Measurements from ENCODE around the gene DEXI.

Gene DEXI

GRCh38 chr16:10941127-10941933, 938 bp downstream of the DEXI start:
- no peaks in the 10 kb centered on the region for H3K9me3 ChIP-seq (ENCODE audit: insufficient read depth, low read depth, low read length)
- no peak overlapping the region for H3K23ac ChIP-seq (ENCODE audit: low read length)
- no peak overlapping the region for H2AK5ac ChIP-seq (ENCODE audit: low read length)
- peak overlapping the region; percentile 80 for H3K4ac ChIP-seq (ENCODE audit: low read depth, low read length)
- peak overlapping the region; percentile 70 for H3K4me2 ChIP-seq (ENCODE audit: low read length)
- H3K18ac ChIP-seq (ENCODE audit: low read length): peak overlapping the region; percentile 90
- no peak overlapping the region for H2BK120ac ChIP-seq (ENCODE audit: insufficient read depth, low read length, poor library complexity)
- H2BK5ac ChIP-seq (ENCODE audit: low read depth, low read length, poor library complexity): peak overlapping the region; percentile 22
- H3K9ac ChIP-seq (ENCODE audit: low read length): peak overlapping the region; percentile 55
- peaks cover 18% of the 10 kb centered on the region for H3K79me2 ChIP-seq (ENCODE audit: control insufficient read depth, insufficient read depth, low read length, poor library complexity)
- H3K27me3 ChIP-seq (ENCODE audit: insufficient read depth, low read length): no peaks in the 10 kb centered on the region
- DNase-seq: no peak
- H2AFZ ChIP-seq (ENCODE audit: insufficient read depth, low read length, poor library complexity): no peak overlapping the region
- H3K36me3 ChIP-seq (ENCODE audit: control insufficient read depth in 1 of 2, insufficient read depth in 2 of 2, low read length in 2 of 2): peaks cover 6 to 11% of the 10 kb centered on the region in 2 experiments
- peak overlapping the region; percentile 78 for H3K4me3 ChIP-seq (ENCODE audit: low read depth, low read length)
- peak overlapping the region; percentile 37 for H4K91ac ChIP-seq (ENCODE audit: low read depth, low read length)
- peaks cover 7% of the 10 kb centered on the region for H3K79me1 ChIP-seq (ENCODE audit: low read length)
- H3K4me1 ChIP-seq (ENCODE audit: control insufficient read depth in 1 of 2, insufficient read depth in 2 of 2, low read length in 2 of 2): peaks cover 21 to 43% of the 10 kb centered on the region in 2 experiments
- H4K12ac ChIP-seq (ENCODE audit: low read depth, low read length): no peak overlapping the region
- WGBS (ENCODE audit: extremely low coverage, insufficient coverage, insufficient read length): no CpG with 5 or more reads among the region's 36 CpGs
- H4K8ac ChIP-seq (ENCODE audit: low read depth, low read length): no peak overlapping the region
- no peak overlapping the region for H2BK12ac ChIP-seq (ENCODE audit: low read length)
- H3K27ac ChIP-seq (ENCODE audit: low read depth, low read length): no peak overlapping the region
- peak overlapping the region; percentile 47 for H3K14ac ChIP-seq (ENCODE audit: low read length)

DNA sequence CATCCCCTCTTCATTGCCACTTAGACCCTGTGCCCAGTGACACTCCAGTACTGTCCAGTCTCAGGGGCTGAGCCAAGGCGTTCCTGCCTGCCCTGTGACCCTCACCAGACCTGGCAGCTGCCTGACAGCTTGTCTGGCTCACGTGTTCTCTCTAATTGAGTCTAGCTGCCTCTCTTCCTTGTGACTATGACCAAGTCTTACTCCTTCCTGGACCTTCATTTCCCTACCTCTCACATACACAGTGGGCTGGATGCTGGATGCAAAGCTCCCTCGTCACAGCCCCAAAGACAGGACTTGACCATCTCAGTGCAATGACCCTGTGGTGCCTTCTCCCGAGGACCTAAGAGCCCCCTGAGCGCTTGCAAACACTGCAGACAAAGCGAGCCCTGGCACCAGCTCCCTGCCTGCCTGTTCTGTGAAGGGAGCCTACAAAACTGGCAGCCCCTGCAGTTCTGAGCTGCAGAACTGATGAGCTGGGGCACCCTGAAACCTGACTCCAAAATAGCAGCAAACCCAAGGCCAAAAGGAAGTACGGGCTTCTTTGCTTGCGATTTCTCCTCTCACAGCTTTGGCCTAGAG, 1.7 kb downstream of the DEXI start:
- Histone ChIP-seq H2BK12ac (ENCODE audit: low read length) (no peak overlapping the region), H4K12ac (ENCODE audit: low read depth, low read length) (no peak overlapping the region), H3K18ac (ENCODE audit: low read length) (peak overlapping the region; percentile 13), H3K14ac (ENCODE audit: low read length) (no peak overlapping the region), H3K36me3 (ENCODE audit: control insufficient read depth in 1 of 2, insufficient read depth in 2 of 2, low read length in 2 of 2) (peaks cover 6 to 11% of the 10 kb centered on the region in 2 experiments), H3K4me3 (ENCODE audit: low read depth, low read length) (no peak overlapping the region), H3K79me1 (ENCODE audit: low read length) (peaks cover 7% of the 10 kb centered on the region), H3K23ac (ENCODE audit: low read length) (no peak overlapping the region), H2AK5ac (ENCODE audit: low read length) (no peak overlapping the region), H3K4me2 (ENCODE audit: low read length) (peak overlapping the region; percentile 70), H3K27me3 (ENCODE audit: insufficient read depth, low read length) (no peaks in the 10 kb centered on the region), H2BK5ac (ENCODE audit: low read depth, low read length, poor library complexity) (no peak overlapping the region), H4K91ac (ENCODE audit: low read depth, low read length) (no peak overlapping the region), H3K27ac (ENCODE audit: low read depth, low read length) (no peak overlapping the region), H2BK120ac (ENCODE audit: insufficient read depth, low read length, poor library complexity) (no peak overlapping the region), H3K4ac (ENCODE audit: low read depth, low read length) (peak overlapping the region; percentile 58), H3K9me3 (ENCODE audit: insufficient read depth, low read depth, low read length) (no peaks in the 10 kb centered on the region), H3K4me1 (ENCODE audit: control insufficient read depth in 1 of 2, insufficient read depth in 2 of 2, low read length in 2 of 2) (peaks cover 17 to 38% of the 10 kb centered on the region in 2 experiments), H3K79me2 (ENCODE audit: control insufficient read depth, insufficient read depth, low read length, poor library complexity) (peaks cover 18% of the 10 kb centered on the region), H2AFZ (ENCODE audit: insufficient read depth, low read length, poor library complexity) (no peak overlapping the region), H3K9ac (ENCODE audit: low read length) (no peak overlapping the region), H4K8ac (ENCODE audit: low read depth, low read length) (no peak overlapping the region)
- no CpG with 5 or more reads among the region's 8 CpGs for WGBS (ENCODE audit: extremely low coverage, insufficient coverage, insufficient read length)
- no peak for DNase-seq

DNA sequence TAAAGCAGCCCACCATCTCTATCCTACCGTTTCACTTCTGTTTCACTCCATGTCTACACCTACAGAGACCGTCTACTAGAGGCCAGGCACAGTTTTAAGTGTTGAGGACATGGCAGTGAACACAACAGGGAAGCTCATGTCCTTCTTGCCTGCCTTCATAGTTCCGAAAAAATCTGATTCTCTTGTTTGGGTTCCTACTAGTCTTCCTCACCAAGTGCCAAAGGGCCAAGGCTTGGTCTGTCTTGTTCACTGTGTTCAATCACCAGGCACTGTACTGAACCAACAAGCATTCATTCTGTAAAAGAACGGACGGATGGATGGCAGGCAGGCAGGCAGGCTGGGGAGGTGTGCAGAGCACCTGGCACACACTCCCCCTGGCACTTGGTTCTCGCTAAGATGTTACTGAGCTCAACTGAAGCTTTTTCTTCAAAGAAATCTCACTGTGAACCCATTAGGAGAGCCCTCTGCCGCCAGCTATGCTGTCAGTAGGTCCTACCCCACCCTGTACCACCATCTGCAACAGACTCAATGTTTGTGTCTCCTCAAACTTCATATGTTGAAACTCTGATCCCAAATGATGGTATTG, 2.5 kb downstream of the DEXI start:
- no peak overlapping the region for H3K23ac ChIP-seq (ENCODE audit: low read length)
- H3K4me2 ChIP-seq (ENCODE audit: low read length): peak overlapping the region; percentile 70
- H2BK5ac ChIP-seq (ENCODE audit: low read depth, low read length, poor library complexity): no peak overlapping the region
- no peak overlapping the region for H3K9ac ChIP-seq (ENCODE audit: low read length)
- no peak overlapping the region for H4K91ac ChIP-seq (ENCODE audit: low read depth, low read length)
- H3K14ac ChIP-seq (ENCODE audit: low read length): no peak overlapping the region
- H2BK120ac ChIP-seq (ENCODE audit: insufficient read depth, low read length, poor library complexity): no peak overlapping the region
- no peak overlapping the region for H2BK12ac ChIP-seq (ENCODE audit: low read length)
- DNase-seq: no peak
- H2AFZ ChIP-seq (ENCODE audit: insufficient read depth, low read length, poor library complexity): no peak overlapping the region
- H3K18ac ChIP-seq (ENCODE audit: low read length): no peak overlapping the region
- no peak overlapping the region for H3K27ac ChIP-seq (ENCODE audit: low read depth, low read length)
- H3K79me1 ChIP-seq (ENCODE audit: low read length): peaks cover 7% of the 10 kb centered on the region
- H3K36me3 ChIP-seq (ENCODE audit: control insufficient read depth in 1 of 2, insufficient read depth in 2 of 2, low read length in 2 of 2): peaks cover 6 to 11% of the 10 kb centered on the region in 2 experiments
- no peak overlapping the region for H4K12ac ChIP-seq (ENCODE audit: low read depth, low read length)
- peaks cover 15 to 33% of the 10 kb centered on the region in 2 experiments for H3K4me1 ChIP-seq (ENCODE audit: control insufficient read depth in 1 of 2, insufficient read depth in 2 of 2, low read length in 2 of 2)
- H3K9me3 ChIP-seq (ENCODE audit: insufficient read depth, low read depth, low read length): no peaks in the 10 kb centered on the region
- no peak overlapping the region for H3K4ac ChIP-seq (ENCODE audit: low read depth, low read length)
- H4K8ac ChIP-seq (ENCODE audit: low read depth, low read length): no peak overlapping the region
- H3K27me3 ChIP-seq (ENCODE audit: insufficient read depth, low read length): no peaks in the 10 kb centered on the region
- H2AK5ac ChIP-seq (ENCODE audit: low read length): no peak overlapping the region
- H3K4me3 ChIP-seq (ENCODE audit: low read depth, low read length): no peak overlapping the region
- peaks cover 17% of the 10 kb centered on the region for H3K79me2 ChIP-seq (ENCODE audit: control insufficient read depth, insufficient read depth, low read length, poor library complexity)
- WGBS (ENCODE audit: extremely low coverage, insufficient coverage, insufficient read length): no CpG with 5 or more reads among the region's 7 CpGs

DNA sequence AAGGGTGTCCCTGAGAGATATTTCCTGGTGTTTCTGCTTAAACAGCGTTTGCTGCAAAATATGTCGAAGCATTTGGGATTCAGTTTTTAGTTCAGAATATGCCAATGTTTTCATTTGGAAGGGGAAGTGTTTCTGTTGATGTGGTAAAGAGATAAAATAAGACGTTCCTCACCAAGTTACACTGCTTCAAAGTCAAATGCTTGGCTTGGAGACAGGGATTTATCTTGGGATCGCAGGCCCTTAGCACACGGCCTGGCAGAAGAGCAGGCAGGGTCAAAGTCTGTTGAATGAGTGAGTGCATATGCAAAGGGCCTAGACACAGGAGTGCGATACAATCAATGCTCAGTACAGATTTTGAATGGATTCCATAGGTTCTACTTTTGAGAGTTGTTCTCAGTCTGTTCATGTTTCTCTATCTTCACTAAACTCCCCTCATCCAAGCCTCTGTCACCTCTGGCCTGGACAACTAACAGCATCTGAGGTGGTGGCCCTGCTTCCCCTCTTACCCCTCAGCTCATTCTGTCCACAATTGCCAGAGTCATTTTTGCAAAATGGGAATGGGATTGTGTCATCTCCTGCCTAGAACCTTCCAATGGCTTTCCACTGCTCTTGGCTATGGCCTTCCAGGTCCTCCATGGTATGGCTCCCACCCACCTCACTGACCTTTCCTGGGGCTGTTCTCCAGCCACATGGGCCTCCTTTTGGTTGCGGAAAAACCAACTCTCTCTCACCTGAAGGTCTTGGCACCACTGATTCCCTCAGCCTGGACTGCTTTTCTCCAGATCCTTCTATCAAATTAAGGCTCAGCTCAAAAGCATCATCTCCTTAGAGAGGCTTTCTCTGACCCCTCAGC, 3.2 kb downstream of the DEXI start:
- H3K4ac ChIP-seq (ENCODE audit: low read depth, low read length): no peak overlapping the region
- H4K8ac ChIP-seq (ENCODE audit: low read depth, low read length): no peak overlapping the region
- WGBS (ENCODE audit: extremely low coverage, insufficient coverage, insufficient read length): no CpG with 5 or more reads among the region's 7 CpGs
- no peak overlapping the region for H2BK120ac ChIP-seq (ENCODE audit: insufficient read depth, low read length, poor library complexity)
- H3K18ac ChIP-seq (ENCODE audit: low read length): no peak overlapping the region
- H3K23ac ChIP-seq (ENCODE audit: low read length): no peak overlapping the region
- H2AK5ac ChIP-seq (ENCODE audit: low read length): no peak overlapping the region
- H4K12ac ChIP-seq (ENCODE audit: low read depth, low read length): no peak overlapping the region
- peaks cover 14% of the 10 kb centered on the region for H3K79me2 ChIP-seq (ENCODE audit: control insufficient read depth, insufficient read depth, low read length, poor library complexity)
- H3K27me3 ChIP-seq (ENCODE audit: insufficient read depth, low read length): no peaks in the 10 kb centered on the region
- H3K27ac ChIP-seq (ENCODE audit: low read depth, low read length): no peak overlapping the region
- H3K9me3 ChIP-seq (ENCODE audit: insufficient read depth, low read depth, low read length): no peaks in the 10 kb centered on the region
- no peak overlapping the region for H2AFZ ChIP-seq (ENCODE audit: insufficient read depth, low read length, poor library complexity)
- peaks cover 6 to 11% of the 10 kb centered on the region in 2 experiments for H3K36me3 ChIP-seq (ENCODE audit: control insufficient read depth in 1 of 2, insufficient read depth in 2 of 2, low read length in 2 of 2)
- no peak overlapping the region for H3K9ac ChIP-seq (ENCODE audit: low read length)
- no peak overlapping the region for H3K14ac ChIP-seq (ENCODE audit: low read length)
- no peak overlapping the region for H3K4me3 ChIP-seq (ENCODE audit: low read depth, low read length)
- H4K91ac ChIP-seq (ENCODE audit: low read depth, low read length): no peak overlapping the region
- peaks cover 19 to 38% of the 10 kb centered on the region in 2 experiments for H3K4me1 ChIP-seq (ENCODE audit: control insufficient read depth in 1 of 2, insufficient read depth in 2 of 2, low read length in 2 of 2)
- DNase-seq: no peak
- H3K4me2 ChIP-seq (ENCODE audit: low read length): no peak overlapping the region
- H2BK5ac ChIP-seq (ENCODE audit: low read depth, low read length, poor library complexity): no peak overlapping the region
- peaks cover 7% of the 10 kb centered on the region for H3K79me1 ChIP-seq (ENCODE audit: low read length)
- no peak overlapping the region for H2BK12ac ChIP-seq (ENCODE audit: low read length)

All from trophoblast cell (in vitro differentiated cells and primary cell).